Gastrocnemius medialis (tissue), 4 donors: Measurements from ENCODE around the gene GRIK4. TPM values are rescaled to one million over a fixed set of nuclear protein-coding genes. Genes with fewer than 3 reads are reported as not detected.

Source experiments
- ATAC-seq, 2 donors: fragments of 150-250 bp; one replicate each; pipeline ENCODE4 v1.9.1; 2016
- DNase-seq, 2 donors: peaks; one replicate each; pipeline ENCODE4 v3.0.0-alpha.2; 2019
- H3K27ac ChIP-seq, 4 donors: fragments of 200-600 bp; sonication (generic); 1 replicate in 1 of 4; 2 replicates in 3 of 4; pipeline ENCODE4 v1.5.1; 2016 to 2018; ENCODE audit warnings: mild to moderate bottlenecking in 2 of 4, moderate library complexity in 1 of 4
- H3K27me3 ChIP-seq, 3 donors: fragments of 200-600 bp; sonication (generic) in 2 of 3; 1 replicate in 1 of 3; 2 replicates in 2 of 3; pipeline versions ENCODE4 v1.5.1 to v1.6.0; 2016 to 2019; ENCODE audit warnings: mild to moderate bottlenecking in 1 of 3, moderate library complexity in 1 of 3
- H3K36me3 ChIP-seq, 2 donors: fragments of 200-600 bp; sonication (generic) in 1 of 2; one replicate each; pipeline ENCODE4 v1.5.1; 2017 to 2018
- H3K4me1 ChIP-seq, 2 donors: fragments of 200-600 bp; sonication (generic) in 1 of 2; one replicate each; pipeline ENCODE4 v1.5.1; 2016 to 2017; ENCODE audit warnings: mild to moderate bottlenecking in 2 of 2
- H3K4me3 ChIP-seq, 4 donors: fragments of 200-600 bp; sonication (generic) in 3 of 4; 1 replicate in 1 of 4; 2 replicates in 3 of 4; pipeline ENCODE4 v1.5.1; 2016 to 2019; ENCODE audit warnings: mild to moderate bottlenecking in 2 of 4
- H3K9me3 ChIP-seq, 3 donors: fragments of 200-600 bp; sonication (generic) in 2 of 3; 1 replicate in 1 of 3; 2 replicates in 2 of 3; pipeline ENCODE4 v1.5.1; 2016 to 2019
- POLR2A ChIP-seq, 2 donors: fragments of 450-650 bp; IDR thresholded peaks; one replicate each; pipeline ENCODE4 v1.6.1; 2017; ENCODE audit warnings: antibody characterized with exemption in 2 of 2, mild to moderate bottlenecking in 2 of 2, moderate library complexity in 2 of 2
- in situ Hi-C, 4 donors: fragments of 200-750 bp; cut with MboI; loops; one replicate each; pipeline versions ENCODE4 v1.15.0 to v1.8.0; 2017; ENCODE audit warnings: low sequenced_read_pairs in 4 of 4
- intact Hi-C: fragments of 100-400 bp; cut with DNase I; formaldehyde crosslinking; loops from one replicate; pipeline ENCODE4 v1.15.1; 2023; ENCODE audit warnings: low total_unique reads
- total RNA-seq, 4 donors: library from RNA; depleted of rRNA; stranded (reverse); fragments of >200 nt; gene quantifications; one replicate each; pipeline versions ENCODE4 v1.1.0 to v1.2.3, GENCODE V29; 2016
- TF ChIP-seq, protein P1 (sequence below), 5 experiments: fragments of 450-650 bp in 3 of 5; fragments of 200-600 bp in 2 of 5; sonication (generic) in 2 of 5; IDR thresholded peaks in 4 of 5; conservative IDR thresholded peaks in 1 of 5; 1 replicate in 4 of 5; 2 replicates in 1 of 5; pipeline ENCODE4 v1.5.1; 2016 to 2019; ENCODE audit warnings: antibody characterized with exemption in 5 of 5, mild to moderate bottlenecking in 3 of 5, moderate library complexity in 3 of 5

The GRIK4 gene
- total RNA-seq, 4 donors from 2014 or later, result 0.42 TPM; not detected in 3

DNA sequence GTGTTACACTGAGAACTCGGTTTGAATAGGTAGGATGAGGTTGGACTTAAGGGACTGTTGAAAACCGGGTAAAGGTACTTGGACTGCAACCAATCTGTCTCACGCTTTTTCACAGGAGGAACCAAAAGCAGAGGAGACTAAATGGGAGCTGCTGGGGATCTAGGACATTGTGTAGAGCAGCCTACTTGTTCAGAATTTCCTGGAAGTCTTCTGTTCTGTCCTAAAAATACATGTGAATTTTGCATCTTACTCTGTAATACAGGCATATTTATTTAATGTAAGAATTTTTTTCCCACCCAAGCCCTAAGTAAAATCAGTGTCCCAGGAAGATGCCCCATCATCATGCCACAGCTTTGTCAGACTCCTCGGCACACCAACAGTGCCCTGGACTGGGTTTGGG is 460.3 kb downstream of the GRIK4 start:
- H3K27me3 ChIP-seq, result peaks cover 0 to 11% (median 4%) of the 10 kb centered on the region in 3 donors
- TF ChIP-seq, protein P1, sequence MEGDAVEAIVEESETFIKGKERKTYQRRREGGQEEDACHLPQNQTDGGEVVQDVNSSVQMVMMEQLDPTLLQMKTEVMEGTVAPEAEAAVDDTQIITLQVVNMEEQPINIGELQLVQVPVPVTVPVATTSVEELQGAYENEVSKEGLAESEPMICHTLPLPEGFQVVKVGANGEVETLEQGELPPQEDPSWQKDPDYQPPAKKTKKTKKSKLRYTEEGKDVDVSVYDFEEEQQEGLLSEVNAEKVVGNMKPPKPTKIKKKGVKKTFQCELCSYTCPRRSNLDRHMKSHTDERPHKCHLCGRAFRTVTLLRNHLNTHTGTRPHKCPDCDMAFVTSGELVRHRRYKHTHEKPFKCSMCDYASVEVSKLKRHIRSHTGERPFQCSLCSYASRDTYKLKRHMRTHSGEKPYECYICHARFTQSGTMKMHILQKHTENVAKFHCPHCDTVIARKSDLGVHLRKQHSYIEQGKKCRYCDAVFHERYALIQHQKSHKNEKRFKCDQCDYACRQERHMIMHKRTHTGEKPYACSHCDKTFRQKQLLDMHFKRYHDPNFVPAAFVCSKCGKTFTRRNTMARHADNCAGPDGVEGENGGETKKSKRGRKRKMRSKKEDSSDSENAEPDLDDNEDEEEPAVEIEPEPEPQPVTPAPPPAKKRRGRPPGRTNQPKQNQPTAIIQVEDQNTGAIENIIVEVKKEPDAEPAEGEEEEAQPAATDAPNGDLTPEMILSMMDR (IDR thresholded peaks at IDR 0.05 in 4 of 5, conservative IDR thresholded peaks at IDR 0.05 in 1 of 5), result no peak
- no peak for TF ChIP-seq POLR2A (IDR thresholded peaks at IDR 0.05)
- intact Hi-C loops (no loop called here), in situ Hi-C loops (loop anchor here in 2 of 4 donors (25.0 kb wide), 1 partner anchor 460 kb away; the partner anchor contains the start of gene GRIK4 (in 2 of the 2))
- no peak overlapping the region for H3K4me3 ChIP-seq
- H3K27ac ChIP-seq, result no peak overlapping the region
- no peaks in the 10 kb centered on the region for H3K9me3 ChIP-seq
- no peak for DNase-seq
- no peaks in the 10 kb centered on the region for H3K36me3 ChIP-seq
- no peaks in the 10 kb centered on the region for H3K4me1 ChIP-seq
- ATAC-seq, result no peak

DNA sequence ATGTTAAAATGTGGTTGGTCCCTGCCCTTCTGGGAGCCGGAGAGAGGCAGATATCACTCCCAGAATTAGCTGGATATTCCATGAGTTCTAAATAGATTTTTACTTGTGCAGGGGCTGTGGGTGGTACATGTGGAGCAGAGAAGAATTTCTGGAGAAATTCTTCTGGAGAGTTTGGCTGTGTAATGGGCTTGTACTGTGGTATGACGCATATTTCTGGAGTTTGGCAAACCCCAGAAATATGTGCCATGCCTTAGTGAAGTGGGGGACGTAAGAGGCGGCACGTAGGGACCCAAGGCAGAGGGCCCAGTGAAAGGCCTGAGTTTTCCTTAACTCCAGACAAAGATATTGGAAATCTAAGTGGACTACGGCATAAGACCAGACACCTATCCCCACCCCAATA is 461.1 kb downstream of the GRIK4 start:
- Histone ChIP-seq H3K4me1 (peaks cover 0 to under 1% of the 10 kb centered on the region in 2 donors), H3K4me3 (no peak overlapping the region), H3K27me3 (peaks cover 0 to 11% (median 4%) of the 10 kb centered on the region in 3 donors), H3K36me3 (no peaks in the 10 kb centered on the region), H3K27ac (no peak overlapping the region), H3K9me3 (no peaks in the 10 kb centered on the region)
- intact Hi-C loops (no loop called here), in situ Hi-C loops (loop anchor here in 2 of 4 donors (25.0 kb wide), 1 partner anchor 460 kb away; the partner anchor contains the start of gene GRIK4 (in 2 of the 2))
- ATAC-seq (no peak), DNase-seq (no peak)
- no peak for TF ChIP-seq POLR2A (IDR thresholded peaks at IDR 0.05)
- TF ChIP-seq, protein P1 (IDR thresholded peaks at IDR 0.05 in 4 of 5, conservative IDR thresholded peaks at IDR 0.05 in 1 of 5), result no peak

DNA sequence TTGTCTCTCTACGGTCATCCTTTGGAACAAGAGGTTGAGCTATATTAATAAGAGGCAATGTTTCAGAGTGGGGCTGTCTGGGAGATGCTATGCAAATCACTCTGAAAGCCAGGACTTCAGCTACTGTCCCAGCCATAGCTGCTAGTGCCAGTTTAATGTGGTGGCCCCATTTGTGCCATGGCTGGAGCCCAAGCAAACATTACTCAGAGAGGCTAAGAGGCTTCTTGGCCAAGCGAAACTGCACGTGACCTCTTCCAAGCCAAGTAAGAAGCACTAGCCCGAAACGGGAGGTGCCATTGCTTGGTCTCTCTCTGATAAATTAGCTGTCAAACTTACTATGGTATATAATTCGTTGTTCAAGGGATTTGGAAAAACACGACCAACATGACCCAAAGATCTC is 462.0 kb downstream of the GRIK4 start:
- Histone ChIP-seq H3K4me1 (peaks cover 0 to 10% of the 10 kb centered on the region in 2 donors), H3K36me3 (no peaks in the 10 kb centered on the region), H3K9me3 (no peaks in the 10 kb centered on the region), H3K4me3 (no peak overlapping the region), H3K27me3 (peaks cover 0 to 11% (median 4%) of the 10 kb centered on the region in 3 donors), H3K27ac (no peak overlapping the region)
- intact Hi-C loops, result no loop called here
- DNase-seq (no peak), ATAC-seq (peak; percentile 23 to 42)
- no peak for TF ChIP-seq POLR2A (IDR thresholded peaks at IDR 0.05)
- TF ChIP-seq, protein P1 (IDR thresholded peaks at IDR 0.05 in 4 of 5, conservative IDR thresholded peaks at IDR 0.05 in 1 of 5), result no peak
- in situ Hi-C loops, result loop anchor here in 2 of 4 donors (25.0 kb wide), 1 partner anchor 461 kb away; the partner anchor contains the start of gene GRIK4 (in 2 of the 2)

DNA sequence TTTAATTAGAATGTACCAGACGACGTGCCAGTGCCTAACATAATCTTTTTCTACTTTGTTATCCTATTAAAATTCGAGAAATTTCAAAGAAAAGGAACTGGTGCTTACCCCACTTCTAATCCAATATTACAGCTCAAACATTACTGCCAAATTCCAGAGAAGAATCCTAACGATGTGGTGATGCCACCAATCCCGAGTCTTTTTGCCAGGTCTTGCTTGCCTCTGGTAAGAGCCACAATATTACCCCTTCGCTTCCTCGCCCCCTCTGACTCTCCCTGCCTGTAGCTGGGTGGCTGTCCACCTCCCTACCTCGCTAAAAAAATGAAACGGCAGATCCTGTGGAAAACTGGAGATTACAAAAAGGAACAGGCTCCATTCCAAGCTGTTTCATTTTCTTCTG is 462.9 kb downstream of the GRIK4 start:
- intact Hi-C loops, result no loop called here
- Histone ChIP-seq H3K36me3 (no peaks in the 10 kb centered on the region), H3K4me3 (no peak overlapping the region), H3K27me3 (peaks cover 0 to 11% (median 4%) of the 10 kb centered on the region in 3 donors), H3K9me3 (no peaks in the 10 kb centered on the region), H3K4me1 (peaks cover 0 to 19% of the 10 kb centered on the region in 2 donors), H3K27ac (no peak overlapping the region)
- TF ChIP-seq, protein P1 (IDR thresholded peaks at IDR 0.05 in 4 of 5, conservative IDR thresholded peaks at IDR 0.05 in 1 of 5), result no peak
- no peak for TF ChIP-seq POLR2A (IDR thresholded peaks at IDR 0.05)
- DNase-seq (no peak), ATAC-seq (no peak)
- in situ Hi-C loops, result loop anchor here in 2 of 4 donors (25.0 kb wide), 1 partner anchor 462 kb away; the partner anchor contains the start of gene GRIK4 (in 2 of the 2)
